HG02678 (cell line): ENCODE results near the gene NEK10.
A peak's percentile ranks its signal among the peaks of the same experiment; 100 is the strongest.
"Not testable (repeated sequence)": the region's sequence is repeated elsewhere in the genome, so short reads cannot be mapped to it uniquely, and the experiment has no call there.

Experiments
- ATAC-seq: cut with Tn5 transposase; IDR thresholded peaks from one replicate; pipeline ENCODE4 v1.9.1; 2021; ENCODE audit warnings: mild to moderate bottlenecking, moderate library complexity; ENCODE audit not compliant: unreplicated experiment

Gene NEK10

GRCh38 chr3:27354588-27355203 lies 14.5 kb downstream of the NEK10 start:
- ATAC-seq, result no peak

- ATAC-seq, result no peak
Observed at GRCh38 chr3:27354161-27354560, 15.0 kb downstream of the NEK10 start.

- ATAC-seq, result no peak
Observed at GRCh38 chr3:27353221-27353620, 16.0 kb downstream of the NEK10 start.

GRCh38 chr3:27352047-27352446 lies 17.1 kb downstream of the NEK10 start:
- no peak for ATAC-seq

- ATAC-seq, result no peak
Observed at GRCh38 chr3:27349832-27350231, 19.4 kb downstream of the NEK10 start.

- ATAC-seq, result no peak
Observed at GRCh38 chr3:27345959-27346865, 23.0 kb downstream of the NEK10 start.

GRCh38 chr3:27345493-27345892 lies 23.7 kb downstream of the NEK10 start:
- ATAC-seq, result no peak

- no peak for ATAC-seq
Observed at GRCh38 chr3:27345045-27345444, 24.1 kb downstream of the NEK10 start.

GRCh38 chr3:27344192-27344591 lies 25.0 kb downstream of the NEK10 start:
- no peak for ATAC-seq

- no peak for ATAC-seq
Observed at GRCh38 chr3:27342267-27342666, 26.9 kb downstream of the NEK10 start.

- peak; percentile 80 for ATAC-seq
Observed at GRCh38 chr3:27340534-27340933, 28.6 kb downstream of the NEK10 start.

GRCh38 chr3:27335571-27335970 lies 33.6 kb downstream of the NEK10 start:
- ATAC-seq, result no peak

- ATAC-seq, result no peak
Observed at GRCh38 chr3:27333843-27334242, 35.3 kb downstream of the NEK10 start.

- not testable (repeated sequence) for ATAC-seq
Observed at GRCh38 chr3:27328982-27329762, 40.0 kb downstream of the NEK10 start.

GRCh38 chr3:27326629-27327545 lies 42.3 kb downstream of the NEK10 start:
- ATAC-seq, result no peak

- no peak for ATAC-seq
Observed at GRCh38 chr3:27326202-27326601, 43.0 kb downstream of the NEK10 start.

GRCh38 chr3:27325419-27325818 lies 43.8 kb downstream of the NEK10 start:
- no peak for ATAC-seq

- no peak for ATAC-seq
Observed at GRCh38 chr3:27324686-27325085, 44.5 kb downstream of the NEK10 start.

- ATAC-seq, result no peak
Observed at GRCh38 chr3:27323087-27323570, 46.1 kb downstream of the NEK10 start.

GRCh38 chr3:27322634-27323033 lies 46.5 kb downstream of the NEK10 start:
- no peak for ATAC-seq
